HTERT RPE-1 (cell line): ENCODE results near the gene STK32C.
"Not testable (repeated sequence)": the region's sequence is repeated elsewhere in the genome, so short reads cannot be mapped to it uniquely, and the experiment has no call there.

Experiments used
- in situ Hi-C: fragments of 300-500 bp; cut with MboI; formaldehyde crosslinking; loops from 4 replicates; pipeline ENCODE4 v1.14.3; 2020; ENCODE audit warnings: low sequenced_read_pairs

The STK32C gene

GRCh38 chr10:132338876-132339275 lies 31.1 kb upstream of the STK32C start:
- in situ Hi-C loops = no loop called here

- in situ Hi-C loops = not testable (repeated sequence)
Measured at GRCh38 chr10:132337854-132338253, 30.1 kb upstream of the STK32C start.

- in situ Hi-C loops = no loop called here
Measured at GRCh38 chr10:132336919-132337407, 29.2 kb upstream of the STK32C start.

GRCh38 chr10:132336064-132336746 lies 28.5 kb upstream of the STK32C start:
- in situ Hi-C loops = no loop called here

GRCh38 chr10:132335189-132336063 lies 27.7 kb upstream of the STK32C start:
- in situ Hi-C loops = no loop called here

GRCh38 chr10:132334631-132335188 lies 27.0 kb upstream of the STK32C start:
- in situ Hi-C loops = no loop called here

GRCh38 chr10:132333386-132333785 lies 25.6 kb upstream of the STK32C start:
- in situ Hi-C loops = no loop called here

- in situ Hi-C loops = no loop called here
Measured at GRCh38 chr10:132332433-132332754, 24.6 kb upstream of the STK32C start.

GRCh38 chr10:132331601-132332432 lies 24.1 kb upstream of the STK32C start, which contains the start of gene LRRC27:
LRRC27 (plus strand) TSS chr10:132332193; CDS start chr10:132333525, 1,332 bp downstream.
- in situ Hi-C loops = no loop called here

GRCh38 chr10:132330486-132330833 lies 22.7 kb upstream of the STK32C start:
- in situ Hi-C loops = no loop called here

GRCh38 chr10:132329565-132330485 lies 22.1 kb upstream of the STK32C start:
- in situ Hi-C loops = no loop called here

- in situ Hi-C loops = no loop called here
Measured at GRCh38 chr10:132328738-132329137, 21.0 kb upstream of the STK32C start.

GRCh38 chr10:132328106-132328505 lies 20.4 kb upstream of the STK32C start:
- in situ Hi-C loops = no loop called here

- in situ Hi-C loops = no loop called here
Measured at GRCh38 chr10:132326925-132327324, 19.2 kb upstream of the STK32C start.

GRCh38 chr10:132326344-132326889 lies 18.7 kb upstream of the STK32C start:
- in situ Hi-C loops = no loop called here

GRCh38 chr10:132324186-132324585 lies 16.4 kb upstream of the STK32C start:
- in situ Hi-C loops = no loop called here

GRCh38 chr10:132322586-132323048 lies 14.9 kb upstream of the STK32C start:
- in situ Hi-C loops = no loop called here

- in situ Hi-C loops = no loop called here
Measured at GRCh38 chr10:132321726-132322125, 14.0 kb upstream of the STK32C start.

GRCh38 chr10:132320654-132321469 lies 13.1 kb upstream of the STK32C start:
- in situ Hi-C loops = no loop called here
